HG03025 (cell line): Measurements from ENCODE around the gene ISG15.
"Not testable (repeated sequence)": the region's sequence is repeated elsewhere in the genome, so short reads cannot be mapped to it uniquely, and the experiment has no call there.

Experiments used
- ATAC-seq: cut with Tn5 transposase; IDR thresholded peaks from one replicate; pipeline ENCODE4 v1.9.1; 2021; ENCODE audit warnings: mild to moderate bottlenecking, moderate library complexity; ENCODE audit not compliant: unreplicated experiment, low FRiP score

Gene ISG15

DNA sequence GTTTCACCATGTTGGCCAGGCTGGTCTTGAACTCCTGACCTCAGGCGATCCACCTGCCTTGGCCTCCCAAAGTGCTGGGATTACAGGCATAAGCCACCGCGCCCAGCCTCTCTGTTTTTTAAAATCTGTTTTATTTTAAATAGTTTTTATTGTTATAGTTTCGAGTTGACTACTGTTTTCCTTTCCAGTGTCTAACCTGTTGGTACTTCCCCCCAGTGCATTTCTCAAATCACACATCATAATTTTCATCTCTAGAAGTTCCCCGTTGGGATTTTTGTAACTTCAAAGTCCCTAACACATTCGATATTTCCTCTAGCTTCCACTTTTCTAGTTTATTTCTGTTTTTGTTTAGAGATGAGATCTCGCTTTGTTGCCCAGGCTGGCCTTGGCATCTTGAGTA lies 20.9 kb upstream of the ISG15 start:
- no peak for ATAC-seq

DNA sequence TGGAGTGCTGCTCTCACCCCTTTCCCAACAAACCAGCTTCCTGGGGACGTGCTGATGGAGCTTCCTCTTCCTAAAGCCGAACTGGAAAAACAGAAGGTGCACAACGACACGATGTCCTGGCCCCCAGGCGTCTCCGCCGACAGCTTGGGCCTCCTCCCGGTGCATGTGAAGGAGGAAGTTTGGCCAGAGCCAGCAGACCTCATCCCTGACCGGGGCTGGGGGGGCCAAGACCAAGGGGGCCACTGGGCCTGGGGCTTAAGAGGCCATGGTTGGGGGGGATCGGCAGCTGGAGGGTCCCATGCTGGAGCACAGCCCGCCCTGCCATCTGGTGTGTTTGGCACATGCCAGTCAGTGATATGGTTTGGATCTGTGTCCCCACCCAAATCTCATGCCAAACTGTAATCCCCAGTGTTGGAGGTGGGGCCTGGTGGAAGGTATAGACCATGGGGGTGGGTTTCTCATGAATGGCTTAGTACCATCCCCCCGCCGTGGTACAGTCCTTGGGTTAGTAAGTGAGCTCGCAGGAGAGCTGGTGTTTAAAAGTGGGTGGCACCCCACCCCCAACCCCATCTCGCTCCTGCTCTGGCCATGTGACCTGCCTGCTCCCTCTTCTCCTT lies 19.8 kb upstream of the ISG15 start:
- no peak for ATAC-seq

DNA sequence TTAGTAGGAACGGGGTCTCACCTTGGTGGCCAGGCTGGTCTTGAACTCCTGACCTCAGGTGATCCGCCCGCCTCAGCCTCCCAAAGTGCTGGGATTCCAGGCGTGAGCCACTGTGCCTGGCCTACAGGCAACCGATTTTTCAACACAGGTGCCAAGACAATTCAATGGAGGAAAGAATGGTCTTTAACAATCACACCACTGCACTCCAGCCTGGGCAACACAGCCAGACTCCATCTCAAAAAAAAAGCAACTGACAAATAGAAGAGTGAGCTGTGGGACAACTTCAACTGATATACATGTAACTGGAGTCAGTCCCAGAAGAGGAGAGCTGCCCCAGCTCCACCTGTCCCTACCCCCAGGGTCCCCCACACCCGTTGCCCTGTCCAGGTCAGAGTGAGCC lies 18.8 kb upstream of the ISG15 start:
- not testable (repeated sequence) for ATAC-seq

DNA sequence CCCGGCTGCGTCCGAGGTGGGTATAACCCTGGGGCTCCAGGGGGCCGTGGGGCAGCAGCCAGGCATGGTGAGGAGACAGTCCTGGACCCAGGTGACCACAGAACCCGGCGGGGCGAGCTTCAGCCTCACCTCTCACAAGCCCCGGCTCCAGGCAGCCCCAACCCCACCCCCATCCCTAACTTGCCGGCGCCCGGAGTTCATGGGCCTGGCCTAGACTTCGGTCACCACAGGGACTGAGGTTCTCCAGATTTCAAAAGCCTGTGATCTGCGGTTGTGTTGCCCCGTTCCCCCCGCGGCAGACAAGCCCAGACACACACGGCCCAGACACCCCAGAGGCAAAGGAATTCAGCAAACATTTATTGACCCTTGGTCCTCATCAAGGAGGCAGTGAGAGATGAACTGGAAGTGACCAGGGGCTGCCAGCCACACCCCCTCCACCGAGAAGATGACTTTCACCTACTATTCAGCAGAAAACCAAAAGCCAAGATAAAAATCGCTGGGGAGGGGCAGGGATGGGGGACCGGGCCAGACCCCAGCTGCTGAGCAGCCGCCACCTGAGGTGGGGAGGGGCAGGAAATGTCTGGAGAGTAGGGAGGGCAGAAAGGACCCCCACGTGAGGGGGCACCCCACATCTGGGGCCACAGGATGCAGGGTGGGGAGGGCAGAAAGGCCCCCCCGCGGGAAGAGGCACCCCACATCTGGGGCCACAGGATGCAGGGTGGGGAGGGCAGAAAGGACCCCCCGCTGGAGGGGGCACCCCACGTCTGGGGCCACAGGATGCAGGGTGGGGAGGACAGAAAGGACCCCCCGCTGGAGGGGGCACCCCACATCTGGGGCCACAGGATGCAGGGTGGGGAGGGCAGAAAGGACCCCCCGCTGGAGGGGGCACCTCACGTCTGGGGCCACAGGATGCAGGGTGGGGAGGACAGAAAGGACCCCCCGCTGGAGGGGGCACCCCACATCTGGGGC lies 17.3 kb upstream of the ISG15 start:
- no peak for ATAC-seq

DNA sequence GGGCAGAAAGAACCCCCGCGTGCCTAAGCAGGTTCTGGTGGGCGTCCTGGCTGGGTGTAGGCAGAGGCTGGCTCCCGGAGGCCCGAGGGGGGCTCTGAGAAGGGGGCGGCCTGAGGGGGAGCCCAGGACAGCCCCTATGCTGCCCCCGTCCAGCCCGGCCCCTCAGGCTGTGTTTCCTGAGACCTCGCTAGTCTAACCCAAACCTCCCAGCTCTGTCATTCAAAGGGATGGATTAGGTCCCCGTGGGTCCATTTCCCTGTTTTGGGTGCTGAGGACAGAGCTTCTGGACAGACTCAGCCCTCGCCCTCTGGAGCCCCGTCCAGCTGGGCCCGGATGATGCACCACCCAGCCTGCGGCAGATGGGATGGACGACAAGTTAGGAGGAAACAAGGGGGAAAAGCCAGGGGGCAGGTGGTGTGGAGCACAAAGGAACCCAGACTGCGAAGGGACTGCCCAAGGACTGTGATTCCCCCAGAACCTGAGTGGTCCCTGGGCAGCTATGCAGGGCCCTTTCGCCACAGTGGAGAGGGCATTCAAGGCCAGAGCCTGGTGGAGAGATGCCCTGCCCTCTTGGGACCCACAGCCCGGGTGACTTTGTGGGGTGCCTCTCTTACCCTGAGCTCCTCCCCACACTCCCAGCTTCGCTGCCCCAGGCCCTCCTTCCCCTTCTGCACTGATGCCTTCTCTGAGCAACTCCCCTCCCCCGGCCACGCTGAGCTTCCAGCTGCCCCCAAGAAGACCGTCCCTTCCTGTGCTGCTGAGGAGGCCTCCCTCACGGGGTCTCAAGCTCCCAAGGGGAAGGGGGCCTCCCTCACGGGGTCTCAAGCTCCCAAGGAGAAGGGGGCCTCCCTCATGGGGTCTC lies 16.2 kb upstream of the ISG15 start:
- no peak for ATAC-seq

GRCh38 chr1:997713-997992 lies 15.6 kb upstream of the ISG15 start:
- no peak for ATAC-seq

GRCh38 chr1:997993-998744 lies 15.1 kb upstream of the ISG15 start:
- ATAC-seq: no peak

DNA sequence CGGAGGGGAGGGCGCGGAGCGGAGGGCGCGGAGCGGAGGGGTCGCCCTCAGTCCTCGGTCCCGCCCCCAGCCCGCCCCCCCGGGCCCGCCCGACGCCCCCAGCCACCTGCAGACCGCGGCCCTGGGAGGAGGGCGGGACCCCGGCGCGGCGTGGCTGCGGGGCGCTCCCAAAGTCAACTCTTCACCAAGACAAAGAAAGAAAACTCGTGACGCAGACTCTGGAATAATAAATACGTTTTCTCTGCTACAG lies 14.6 kb upstream of the ISG15 start:
- ATAC-seq: no peak

GRCh38 chr1:998995-999724 lies 14.1 kb upstream of the ISG15 start:
- no peak for ATAC-seq

DNA sequence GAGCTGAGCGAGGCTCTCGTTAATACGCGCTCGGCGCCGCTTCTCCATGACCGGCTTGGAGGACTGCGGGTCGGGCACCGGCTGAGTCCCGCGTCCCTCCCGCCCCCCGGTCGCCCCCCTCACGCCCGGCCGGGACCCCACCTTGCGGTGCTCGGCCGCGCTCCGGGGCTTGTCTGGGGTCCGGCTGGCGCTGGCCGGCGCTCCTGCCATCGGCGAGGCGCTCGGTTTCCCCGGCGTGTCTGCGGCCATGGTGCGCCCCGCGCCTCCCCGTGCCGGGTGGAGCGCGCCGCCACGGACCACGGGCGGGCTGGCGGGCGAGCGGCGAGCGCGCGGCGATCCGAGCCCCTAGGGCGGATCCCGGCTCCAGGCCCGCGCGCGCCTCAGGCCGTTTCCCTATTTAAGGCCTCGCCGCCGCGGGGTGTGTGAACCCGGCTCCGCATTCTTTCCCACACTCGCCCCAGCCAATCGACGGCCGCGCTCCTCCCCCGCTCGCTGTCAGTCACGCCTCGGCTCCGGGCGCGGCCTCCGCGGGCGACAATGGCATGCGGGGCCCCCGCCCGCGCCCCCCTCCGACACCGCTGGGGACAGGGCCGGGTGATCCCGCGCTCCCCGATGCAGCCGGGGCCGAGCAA lies 13.5 kb upstream of the ISG15 start, which contains the start of gene HES4:
TSS of gene HES4 (minus strand) at position 373 of the 632 bp plus-strand sequence. CDS start at position 249, 124 bp downstream.
- ATAC-seq: no peak

GRCh38 chr1:1000357-1001056 lies 12.8 kb upstream of the ISG15 start:
- ATAC-seq: no peak

GRCh38 chr1:1001057-1001783 lies 12.1 kb upstream of the ISG15 start:
- ATAC-seq: no peak

- no peak for ATAC-seq
Observed at GRCh38 chr1:1003618-1004419, 9.5 kb upstream of the ISG15 start.

GRCh38 chr1:1004420-1004779 lies 8.9 kb upstream of the ISG15 start:
- ATAC-seq: no peak

GRCh38 chr1:1004780-1005697 lies 8.3 kb upstream of the ISG15 start:
- ATAC-seq: no peak

DNA sequence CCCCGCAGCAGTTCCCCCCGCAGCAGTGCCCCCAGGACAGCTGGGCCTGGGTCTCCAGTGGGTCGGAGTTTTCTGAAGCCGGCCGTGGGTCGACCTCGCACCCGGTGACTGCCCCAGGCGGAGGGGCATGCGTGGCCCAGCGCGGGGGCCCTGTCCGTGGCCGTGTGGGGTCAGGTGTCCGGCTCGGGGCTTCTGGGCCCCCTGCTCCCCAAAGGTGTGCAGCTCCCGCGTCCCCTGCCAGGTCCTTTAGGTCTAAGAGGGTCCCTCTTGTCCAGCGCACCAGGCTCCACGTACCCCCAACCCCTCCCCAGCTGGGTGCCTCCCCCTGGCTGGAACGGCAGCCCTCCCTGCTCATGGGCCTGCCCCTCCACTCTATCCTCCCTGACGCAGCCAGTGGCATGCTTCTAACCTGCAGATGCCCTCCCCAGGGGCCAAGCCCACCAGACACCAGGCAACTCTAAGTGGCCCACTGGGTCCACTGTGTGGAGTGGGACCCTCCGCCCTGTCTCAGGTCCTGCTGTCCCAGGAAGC lies 7.5 kb upstream of the ISG15 start:
- ATAC-seq: no peak
